Stimulated activated memory B cell treated with anti-CD40 and anti-IgM and Interleukin-4, amounts not matched to agents 10 μg/mL and 1 μg/mL and 100 μg/mL, for 72 hours (primary cell): ENCODE measurements around the gene TANGO6.

ENCODE experiments used
- ATAC-seq: fragments of 150-1000 bp; cut with Tn5 transposase; 2 replicates; pipeline ENCODE4 v1.10.0; 2021
- H3K27ac Mint-ChIP-seq: one replicate; pipeline ENCODE4 v1.8.0; 2022; ENCODE audit warnings: mild to moderate bottlenecking, mixed read lengths
- H3K27me3 Mint-ChIP-seq: one replicate; pipeline ENCODE4 v1.8.0; 2022; ENCODE audit warnings: mixed read lengths
- H3K36me3 Mint-ChIP-seq: one replicate; pipeline ENCODE4 v1.8.0; 2022; ENCODE audit warnings: mixed read lengths
- H3K4me1 Mint-ChIP-seq: one replicate; pipeline ENCODE4 v1.8.0; 2022; ENCODE audit warnings: mixed read lengths
- H3K4me3 Mint-ChIP-seq: one replicate; pipeline ENCODE4 v1.8.0; 2022; ENCODE audit warnings: mild to moderate bottlenecking, moderate library complexity, mixed read lengths
- H3K9me3 Mint-ChIP-seq: one replicate; pipeline ENCODE4 v1.8.0; 2022; ENCODE audit warnings: mixed read lengths

Gene TANGO6

GRCh38 chr16:69111216-69111875 is 268.0 kb downstream of the TANGO6 start:
- Mint-ChIP-seq H3K4me3 (no peak overlapping the region), H3K27ac (no peak overlapping the region), H3K27me3 (peaks cover 36% of the 10 kb centered on the region), H3K36me3 (peaks cover 40% of the 10 kb centered on the region), H3K4me1 (peaks cover 26% of the 10 kb centered on the region), H3K9me3 (no peaks in the 10 kb centered on the region)
- no peak for ATAC-seq

- H3K4me3 Mint-ChIP-seq, result no peak overlapping the region
- no peak overlapping the region for H3K27ac Mint-ChIP-seq
- no peaks in the 10 kb centered on the region for H3K9me3 Mint-ChIP-seq
Observed at GRCh38 chr16:69111876-69112230, 268.5 kb downstream of the TANGO6 start.

GRCh38 chr16:69112285-69113129 is 269.2 kb downstream of the TANGO6 start:
- H3K27ac Mint-ChIP-seq, result no peak overlapping the region
- H3K9me3 Mint-ChIP-seq, result no peaks in the 10 kb centered on the region
- peaks cover 15% of the 10 kb centered on the region for H3K4me1 Mint-ChIP-seq
- H3K27me3 Mint-ChIP-seq, result peaks cover 25% of the 10 kb centered on the region
- H3K4me3 Mint-ChIP-seq, result no peak overlapping the region
- ATAC-seq, result peak; percentile 71
- H3K36me3 Mint-ChIP-seq, result peaks cover 45% of the 10 kb centered on the region

More at GRCh38 chr16:69111876-69112230, 268.5 kb downstream of the TANGO6 start:
- ATAC-seq, result no peak
- H3K36me3 Mint-ChIP-seq, result peaks cover 44% of the 10 kb centered on the region
- peaks cover 22% of the 10 kb centered on the region for H3K4me1 Mint-ChIP-seq
- H3K27me3 Mint-ChIP-seq, result peaks cover 31% of the 10 kb centered on the region

- H3K27me3 Mint-ChIP-seq, result peaks cover 18% of the 10 kb centered on the region
- H3K4me1 Mint-ChIP-seq, result peaks cover 8% of the 10 kb centered on the region
- H3K27ac Mint-ChIP-seq, result no peak overlapping the region
- no peaks in the 10 kb centered on the region for H3K9me3 Mint-ChIP-seq
- H3K36me3 Mint-ChIP-seq, result peaks cover 52% of the 10 kb centered on the region
- ATAC-seq, result no peak
- no peak overlapping the region for H3K4me3 Mint-ChIP-seq
Observed at GRCh38 chr16:69113216-69113615, 269.9 kb downstream of the TANGO6 start.

GRCh38 chr16:69114346-69114975 is 271.1 kb downstream of the TANGO6 start:
- Mint-ChIP-seq H3K27ac (no peak overlapping the region), H3K36me3 (peaks cover 59% of the 10 kb centered on the region), H3K27me3 (peaks cover 5% of the 10 kb centered on the region), H3K4me3 (no peak overlapping the region), H3K4me1 (peaks cover 7% of the 10 kb centered on the region), H3K9me3 (no peaks in the 10 kb centered on the region)
- no peak for ATAC-seq

- H3K4me1 Mint-ChIP-seq, result peaks cover 7% of the 10 kb centered on the region
- H3K4me3 Mint-ChIP-seq, result no peak overlapping the region
- ATAC-seq, result no peak
- no peaks in the 10 kb centered on the region for H3K9me3 Mint-ChIP-seq
- H3K36me3 Mint-ChIP-seq, result peaks cover 55% of the 10 kb centered on the region
- H3K27me3 Mint-ChIP-seq, result peaks cover under 1% of the 10 kb centered on the region
- no peak overlapping the region for H3K27ac Mint-ChIP-seq
Observed at GRCh38 chr16:69114976-69115355, 271.6 kb downstream of the TANGO6 start.

- Mint-ChIP-seq H3K9me3 (no peaks in the 10 kb centered on the region), H3K4me3 (no peak overlapping the region), H3K27me3 (no peaks in the 10 kb centered on the region), H3K4me1 (peaks cover 7% of the 10 kb centered on the region), H3K36me3 (peaks cover 57% of the 10 kb centered on the region), H3K27ac (no peak overlapping the region)
- no peak for ATAC-seq
Observed at GRCh38 chr16:69115361-69115760, 272.0 kb downstream of the TANGO6 start.

- Mint-ChIP-seq H3K27ac (no peak overlapping the region), H3K4me3 (no peak overlapping the region), H3K9me3 (no peaks in the 10 kb centered on the region), H3K4me1 (peaks cover 7% of the 10 kb centered on the region), H3K27me3 (no peaks in the 10 kb centered on the region), H3K36me3 (peaks cover 57% of the 10 kb centered on the region)
- no peak for ATAC-seq
Observed at GRCh38 chr16:69115837-69116236, 272.5 kb downstream of the TANGO6 start.

- Mint-ChIP-seq H3K27ac (no peak overlapping the region), H3K4me3 (no peak overlapping the region), H3K4me1 (peaks cover 7% of the 10 kb centered on the region), H3K27me3 (no peaks in the 10 kb centered on the region), H3K9me3 (no peaks in the 10 kb centered on the region), H3K36me3 (peaks cover 61% of the 10 kb centered on the region)
- no peak for ATAC-seq
Observed at GRCh38 chr16:69116256-69116875, 273.0 kb downstream of the TANGO6 start.

- Mint-ChIP-seq H3K27ac (no peak overlapping the region), H3K36me3 (peaks cover 60% of the 10 kb centered on the region), H3K27me3 (no peaks in the 10 kb centered on the region), H3K9me3 (no peaks in the 10 kb centered on the region), H3K4me3 (no peak overlapping the region), H3K4me1 (peaks cover 7% of the 10 kb centered on the region)
- ATAC-seq, result no peak
Observed at GRCh38 chr16:69116906-69117305, 273.6 kb downstream of the TANGO6 start.

- Mint-ChIP-seq H3K36me3 (peaks cover 57% of the 10 kb centered on the region), H3K4me3 (no peak overlapping the region), H3K27me3 (no peaks in the 10 kb centered on the region), H3K9me3 (no peaks in the 10 kb centered on the region), H3K4me1 (no peaks in the 10 kb centered on the region), H3K27ac (no peak overlapping the region)
- no peak for ATAC-seq
Observed at GRCh38 chr16:69118468-69118867, 275.1 kb downstream of the TANGO6 start.

GRCh38 chr16:69118994-69119393 is 275.7 kb downstream of the TANGO6 start:
- no peaks in the 10 kb centered on the region for H3K4me1 Mint-ChIP-seq
- H3K4me3 Mint-ChIP-seq, result no peak overlapping the region
- H3K27me3 Mint-ChIP-seq, result no peaks in the 10 kb centered on the region
- H3K9me3 Mint-ChIP-seq, result no peaks in the 10 kb centered on the region
- ATAC-seq, result no peak
- peaks cover 57% of the 10 kb centered on the region for H3K36me3 Mint-ChIP-seq
- H3K27ac Mint-ChIP-seq, result no peak overlapping the region

- no peaks in the 10 kb centered on the region for H3K4me1 Mint-ChIP-seq
- no peak for ATAC-seq
- no peak overlapping the region for H3K4me3 Mint-ChIP-seq
- peaks cover 56% of the 10 kb centered on the region for H3K36me3 Mint-ChIP-seq
- H3K27me3 Mint-ChIP-seq, result no peaks in the 10 kb centered on the region
- H3K9me3 Mint-ChIP-seq, result no peaks in the 10 kb centered on the region
- no peak overlapping the region for H3K27ac Mint-ChIP-seq
Observed at GRCh38 chr16:69119536-69119935, 276.2 kb downstream of the TANGO6 start.

- peaks cover 49% of the 10 kb centered on the region for H3K36me3 Mint-ChIP-seq
- ATAC-seq, result no peak
- H3K9me3 Mint-ChIP-seq, result no peaks in the 10 kb centered on the region
- H3K4me3 Mint-ChIP-seq, result no peak overlapping the region
- no peaks in the 10 kb centered on the region for H3K27me3 Mint-ChIP-seq
- H3K27ac Mint-ChIP-seq, result no peak overlapping the region
- no peaks in the 10 kb centered on the region for H3K4me1 Mint-ChIP-seq
Observed at GRCh38 chr16:69120096-69120664, 276.8 kb downstream of the TANGO6 start.

GRCh38 chr16:69123910-69124309 is 280.6 kb downstream of the TANGO6 start:
- Mint-ChIP-seq H3K27ac (no peak overlapping the region), H3K9me3 (no peaks in the 10 kb centered on the region), H3K4me1 (peaks cover 14% of the 10 kb centered on the region), H3K36me3 (peaks cover 26% of the 10 kb centered on the region), H3K27me3 (no peaks in the 10 kb centered on the region), H3K4me3 (no peak overlapping the region)
- ATAC-seq, result peak; percentile 53
